ENCODE data around the gene CACNA1D. TPM values are rescaled to one million over a fixed set of nuclear protein-coding genes. Genes with fewer than 3 reads are reported as not detected.

CACNA1D gene
- total RNA-seq (2022; extraction: Qiagen RNA extraction; ENCODE audit: low read depth), result 0.58 to 1.1 TPM (median 0.62 TPM) in 5 replicates

GRCh38 chr3:53493963-53494791, at the start of gene CACNA1D:
Gene CACNA1D, plus strand, starts transcription at chr3:53494611. Its CDS starts 556 bp downstream, at chr3:53495167.

GRCh38 chr3:53846134-53846850, 351.9 kb downstream of the CACNA1D start, which contains the start of the genes CHDH and IL17RB:
Gene CHDH, minus strand, starts transcription at chr3:53846419. Its CDS starts 22,411 bp downstream, at chr3:53824008.
Gene IL17RB, plus strand, starts transcription at chr3:53846568. Its CDS starts 21 bp downstream, at chr3:53846589.

Other genes starting within 250 kb of the CACNA1D start
- 1,392 to 2,125 TPM (median 1,974 TPM) in 5 replicates for gene TKT, start 238.6 kb upstream of the CACNA1D start, total RNA-seq (2022; extraction: Qiagen RNA extraction; ENCODE audit: low read depth)
- gene DCP1A, start 147.1 kb upstream of the CACNA1D start, total RNA-seq (2022; extraction: Qiagen RNA extraction; ENCODE audit: low read depth), result 4.8 to 8.7 TPM (median 6.6 TPM) in 5 replicates